ENCODE results near the gene MAT2B. TPM values are rescaled to one million over a fixed set of nuclear protein-coding genes. Genes with fewer than 3 reads are reported as not detected.

The MAT2B gene
- total RNA-seq, 1 donor = 74.7 TPM

DNA sequence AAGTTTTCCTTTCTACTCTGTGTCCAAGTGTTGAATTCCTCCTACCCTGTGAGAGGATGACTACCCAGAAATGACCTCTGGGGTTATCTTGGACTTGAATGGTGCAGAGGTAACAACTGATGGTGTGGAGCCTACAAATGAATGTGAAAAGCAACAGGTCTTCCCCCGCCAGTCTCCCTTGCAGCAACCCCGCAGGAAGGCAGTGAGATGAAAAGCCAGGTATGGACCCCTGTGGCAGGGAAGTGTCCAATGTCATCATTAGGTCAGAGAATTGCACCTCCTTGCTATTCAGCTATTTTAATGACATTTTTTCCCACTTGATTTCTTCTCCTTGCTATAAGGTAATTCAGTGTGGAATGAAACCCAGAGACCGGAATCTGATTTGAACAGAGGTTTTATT is 58.5 kb downstream of the MAT2B start:
- H3K4me3 ChIP-seq (ENCODE audit: low read depth, low read length) = no peak overlapping the region
- DNase-seq (ENCODE audit: low read depth) = no peak
- TF ChIP-seq CTCF (IDR thresholded peaks at IDR 0.05; ENCODE audit: insufficient read depth, low read length) = no peak

- H3K4me3 ChIP-seq (ENCODE audit: low read depth, low read length) = no peak overlapping the region
- peak; percentile 81 for DNase-seq (ENCODE audit: low read depth)
- peak; percentile 90 for TF ChIP-seq CTCF (IDR thresholded peaks at IDR 0.05; ENCODE audit: insufficient read depth, low read length)
Measured at GRCh38 chr5:163564321-163564938, 59.0 kb downstream of the MAT2B start.

- DNase-seq (ENCODE audit: low read depth) = peak; percentile 30
- peak overlapping the region; percentile 58 for H3K4me3 ChIP-seq (ENCODE audit: low read depth, low read length)
- TF ChIP-seq CTCF (IDR thresholded peaks at IDR 0.05; ENCODE audit: insufficient read depth, low read length) = no peak
Measured at GRCh38 chr5:163565492-163565891, 60.1 kb downstream of the MAT2B start.

DNA sequence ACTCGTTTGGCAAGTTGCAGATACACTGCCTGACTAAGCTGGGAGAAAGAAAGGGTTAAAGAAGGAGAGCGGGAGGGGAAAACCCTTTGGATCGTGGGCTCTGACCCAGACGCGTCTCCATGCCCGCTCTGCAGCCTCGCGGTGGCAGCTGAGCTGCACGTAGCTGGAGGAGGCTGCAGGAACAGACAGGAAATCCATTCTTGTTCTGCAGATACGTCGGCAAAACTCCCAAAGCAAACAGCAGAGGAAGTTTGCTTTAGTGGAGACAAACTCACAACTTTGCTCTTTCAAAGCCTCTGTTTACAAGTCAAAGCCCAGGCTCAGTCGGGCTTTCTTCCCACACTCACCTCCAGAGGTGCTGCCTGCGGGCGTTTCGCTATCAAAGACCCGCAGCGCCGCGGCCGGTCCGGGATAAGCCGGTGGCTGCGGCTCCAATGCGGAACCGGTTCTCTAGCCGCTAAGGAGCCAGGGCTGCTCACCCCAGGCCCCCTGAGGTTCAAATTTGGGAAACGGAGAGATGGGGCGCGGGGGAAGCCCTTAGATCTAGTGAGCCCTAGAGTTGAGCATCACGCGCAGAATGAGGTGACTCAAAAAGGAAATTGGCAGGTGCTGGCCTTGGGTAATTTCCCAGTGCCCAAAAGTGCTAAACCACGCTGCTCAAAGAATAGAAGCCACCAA is 60.7 kb downstream of the MAT2B start:
- no peak for TF ChIP-seq CTCF (IDR thresholded peaks at IDR 0.05; ENCODE audit: insufficient read depth, low read length)
- peak; percentile 30 for DNase-seq (ENCODE audit: low read depth)
- H3K4me3 ChIP-seq (ENCODE audit: low read depth, low read length) = peak overlapping the region; percentile 58

DNA sequence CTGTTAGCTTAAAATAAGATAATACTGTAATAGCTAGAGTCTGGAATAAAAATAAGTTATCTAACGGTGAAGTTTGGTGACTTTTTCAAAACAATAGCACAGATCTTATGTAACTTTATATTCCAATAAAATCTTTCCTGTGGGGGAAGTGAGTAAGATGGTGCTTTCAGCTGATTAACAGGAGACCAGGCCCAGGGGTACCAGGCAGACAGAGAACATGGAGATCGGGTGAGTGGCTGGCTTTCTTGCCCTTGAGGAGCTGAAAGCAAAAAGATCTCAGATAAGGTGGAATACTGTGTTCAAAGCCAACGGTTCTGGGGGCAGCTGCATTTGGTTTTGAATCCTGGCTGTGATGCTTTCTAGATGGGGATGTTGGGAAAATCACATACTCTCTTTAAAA is 61.3 kb downstream of the MAT2B start:
- TF ChIP-seq CTCF (IDR thresholded peaks at IDR 0.05; ENCODE audit: insufficient read depth, low read length) = no peak
- DNase-seq (ENCODE audit: low read depth) = no peak
- no peak overlapping the region for H3K4me3 ChIP-seq (ENCODE audit: low read depth, low read length)

DNA sequence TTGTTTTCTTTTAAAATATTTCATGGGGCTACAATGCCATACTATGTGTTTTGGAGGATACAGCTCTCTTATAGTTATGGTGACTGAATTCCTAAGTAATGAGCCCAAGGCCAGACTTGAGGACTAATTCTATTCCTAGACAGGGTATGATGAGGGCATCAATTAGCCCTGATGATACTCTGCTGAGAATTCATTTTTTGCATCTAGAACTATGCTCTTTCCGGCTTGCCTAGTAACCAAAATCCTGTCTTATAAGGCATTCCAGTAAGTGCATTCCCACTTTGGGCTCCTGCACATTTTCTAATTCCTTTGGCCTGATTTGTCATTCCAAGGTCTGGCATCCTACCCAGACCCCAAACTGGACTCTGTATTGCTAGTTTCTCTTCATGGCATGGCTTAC is 62.4 kb downstream of the MAT2B start:
- no peak overlapping the region for H3K4me3 ChIP-seq (ENCODE audit: low read depth, low read length)
- peak; percentile 44 for DNase-seq (ENCODE audit: low read depth)
- TF ChIP-seq CTCF (IDR thresholded peaks at IDR 0.05; ENCODE audit: insufficient read depth, low read length) = no peak

Other genes starting within 250 kb of the MAT2B start
- gene CCNG1, start 68.0 kb upstream of the MAT2B start, total RNA-seq (ENCODE audit: low replicate concordance) = 258 and 719 TPM in 2 replicates
- 8.5 and 9.1 TPM in 2 replicates for gene NUDCD2, start 45.5 kb upstream of the MAT2B start, total RNA-seq (ENCODE audit: low replicate concordance)
- gene HMMR, start 45.0 kb upstream of the MAT2B start, total RNA-seq (ENCODE audit: low replicate concordance) = 1.2 and 37.2 TPM in 2 replicates

All from fibroblast of the aortic adventitia (primary cell).